K562 (cell line): ENCODE measurements around the gene TMEM151A. TPM values are rescaled to one million over a fixed set of nuclear protein-coding genes. Genes with fewer than 3 reads are reported as not detected.

Experiments used
- ATAC-seq: fragments of 200-7000 bp; cut with Tn5 transposase; 3 replicates; pipeline ENCODE4 v1.9.1; 2020; ENCODE audit warnings: moderate library complexity
- BruUV-seq: library from RNA; stranded (reverse); fragments of 400-500 nt; replicated peaks from 2 replicates; lab custom pipeline; 2021; lab: Mats Ljungman, UMichigan
- CTCF ChIA-PET: fragments of 300-600 bp; formaldehyde crosslinking; extraction: SDS; loops from one replicate; lab custom pipeline; 2021; ENCODE audit warnings: low intra/inter-chr PET ratio; lab: Yijun Ruan, JAX
- POLR2A ChIA-PET: fragments of 300-600, 350-650 bp; sonication (Branson Sonifier 250); formaldehyde crosslinking; extraction: SDS; loops from one replicate; lab custom pipeline; 2021; ENCODE audit warnings: antibody characterized with exemption, inconsistent platforms; lab: Yijun Ruan, JAX
- DNase-seq, 4 experiments: peaks; one replicate each; pipeline versions ENCODE4 v3.0.0 to v3.0.0-alpha.2; 2011 to 2018; ENCODE audit warnings: low spot score in 3 of 4, mixed read lengths in 3 of 4; ENCODE audit errors: extremely low read depth in 1 of 4
- FAIRE-seq: peaks from 2 replicates; lab custom pipeline; 2011; peaks lifted over from hg19 to GRCh38; lab: Jason Lieb, UNC
- H2AFZ ChIP-seq: 2 replicates; pipeline ENCODE4 v1.6.0; 2011; ENCODE audit warnings: low read depth, low read length, control low read depth, inconsistent platforms
- H3K27ac ChIP-seq: fragments of 200-600 bp; 3 replicates; pipeline ENCODE4 v1.8.0; 2011; ENCODE audit warnings: low read depth, mild to moderate bottlenecking, control low read depth, inconsistent platforms, low read length, moderate library complexity, mixed read lengths; ENCODE audit errors: extremely low read depth
- H3K27me3 ChIP-seq, 2 experiments: fragments of 300-600 bp in 1 of 2; 2 replicates in 1 of 2; 3 replicates in 1 of 2; pipeline versions ENCODE4 v1.6.0 to v1.8.0; 2011; ENCODE audit warnings: inconsistent platforms in 2 of 2, low read length in 2 of 2, mild to moderate bottlenecking in 1 of 2, mixed read lengths in 1 of 2, moderate library complexity in 1 of 2; ENCODE audit not compliant: control insufficient read depth in 2 of 2, insufficient read depth in 2 of 2
- H3K36me3 ChIP-seq: fragments of 300-600 bp; 3 replicates; pipeline ENCODE4 v1.8.0; 2011; ENCODE audit warnings: mild to moderate bottlenecking, low read length, inconsistent platforms; ENCODE audit not compliant: control insufficient read depth, insufficient read depth
- H3K4me1 ChIP-seq, 2 experiments: fragments of 200-600 bp in 1 of 2; replicated peaks in 1 of 2; 2 replicates in 1 of 2; 3 replicates in 1 of 2; pipeline versions ENCODE4 v1.5.1 to v1.8.0; 2011; ENCODE audit warnings: inconsistent platforms in 2 of 2, low read length in 2 of 2, mild to moderate bottlenecking in 1 of 2, mixed read lengths in 1 of 2, moderate library complexity in 1 of 2; ENCODE audit not compliant: control insufficient read depth in 2 of 2, insufficient read depth in 2 of 2
- H3K4me2 ChIP-seq: 2 replicates; pipeline ENCODE4 v1.6.1; 2011; ENCODE audit warnings: low read length, control low read depth, inconsistent platforms, mixed read lengths; ENCODE audit not compliant: insufficient read depth
- H3K4me3 ChIP-seq: fragments of 200-600 bp; sonication (generic), shearing (Covaris generic); 2 replicates; pipeline ENCODE4 v1.5.1; 2016; ENCODE audit warnings: control low read depth, inconsistent platforms
- H3K79me2 ChIP-seq: fragments of 200-600 bp; 3 replicates; pipeline ENCODE4 v1.8.0; 2011; ENCODE audit warnings: low read length, inconsistent platforms; ENCODE audit not compliant: control insufficient read depth, insufficient read depth
- H3K9ac ChIP-seq, 2 experiments: 2 replicates each; pipeline versions ENCODE4 v1.6.0 to v1.6.1; 2011; ENCODE audit warnings: low read depth in 2 of 2, low read length in 2 of 2, control low read depth in 1 of 2, inconsistent platforms in 1 of 2, mild to moderate bottlenecking in 1 of 2, mixed read lengths in 1 of 2; ENCODE audit not compliant: insufficient read depth in 1 of 2
- H3K9me1 ChIP-seq: one replicate; pipeline ENCODE4 v1.6.0; 2011; ENCODE audit warnings: inconsistent platforms, mild to moderate bottlenecking, low read length, moderate library complexity; ENCODE audit not compliant: control insufficient read depth, insufficient read depth
- H3K9me3 ChIP-seq: replicated peaks from 2 replicates; pipeline ENCODE4 v1.5.1; 2011; ENCODE audit warnings: low read depth, low read length, inconsistent platforms; ENCODE audit not compliant: control insufficient read depth, insufficient read depth
- H4K20me1 ChIP-seq: replicated peaks from 2 replicates; pipeline ENCODE4 v1.6.1; 2011; ENCODE audit warnings: low read length, inconsistent platforms, mixed read lengths; ENCODE audit not compliant: control insufficient read depth, insufficient read depth
- CTBP1 ChIP-seq: fragments of 450-650 bp; IDR thresholded peaks from 2 replicates; pipeline ENCODE4 v1.6.1; 2016; ENCODE audit warnings: borderline replicate concordance
- JUND ChIP-seq, 2 experiments: IDR thresholded peaks; 2 replicates in 1 of 2; 3 replicates in 1 of 2; pipeline ENCODE4 v1.6.1; 2011; ENCODE audit warnings: borderline replicate concordance in 2 of 2, low read depth in 2 of 2, low read length in 2 of 2, improper control_type of control experiment in 1 of 2, missing biosample characterization in 1 of 2, missing genetic modification characterization in 1 of 2, missing genetic modification reagents in 1 of 2
- MEF2D ChIP-seq: conservative IDR thresholded peaks from 2 replicates; pipeline ENCODE4 v1.6.1; 2016; ENCODE audit warnings: low read depth, missing genetic modification characterization, missing compliant biosample characterization
- PRDM10 ChIP-seq: fragments of 450-650 bp; IDR thresholded peaks from 2 replicates; pipeline ENCODE4 v1.6.1; 2018; ENCODE audit not compliant: partially characterized antibody
- RBM34 ChIP-seq: fragments of 200-400 bp; formaldehyde crosslinking; IDR thresholded peaks from 2 replicates; pipeline ENCODE4 v1.6.1; 2018; ENCODE audit warnings: low read length, borderline replicate concordance; ENCODE audit not compliant: insufficient read depth
- RCOR1 ChIP-seq, 2 experiments: IDR thresholded peaks; 2 replicates each; pipeline ENCODE4 v1.6.1; 2012; ENCODE audit warnings: low read depth in 2 of 2, low read length in 2 of 2, borderline replicate concordance in 1 of 2, improper control_type of control experiment in 1 of 2
- RHOXF2B ChIP-seq: fragments of 250-450 bp; sonication (Bioruptor Pico); conservative IDR thresholded peaks from 2 replicates; pipeline ENCODE4 v1.5.1; 2021
- STAG1 ChIP-seq: sonication (generic); formaldehyde crosslinking; IDR thresholded peaks from 2 replicates; pipeline ENCODE4 v1.5.0; 2020; ENCODE audit warnings: missing genetic modification reagents, borderline replicate concordance
- ZKSCAN8 ChIP-seq: fragments of 200-800 bp; sonication (Bioruptor generic); IDR thresholded peaks from 2 replicates; pipeline ENCODE4 v1.6.1; 2016; ENCODE audit warnings: missing genetic modification characterization, missing compliant biosample characterization
- ZNF263 ChIP-seq: sonication (generic); formaldehyde crosslinking; IDR thresholded peaks from 2 replicates; pipeline ENCODE4 v1.8.0; 2022; ENCODE audit warnings: mild to moderate bottlenecking, missing genetic modification reagents, borderline replicate concordance
- ZNF561 ChIP-seq: fragments of 450-650 bp; formaldehyde crosslinking; conservative IDR thresholded peaks from 2 replicates; pipeline ENCODE4 v1.4.0; 2020; ENCODE audit warnings: mild to moderate bottlenecking, moderate library complexity
- ZNF75A ChIP-seq: fragments of 450-650 bp; formaldehyde crosslinking; IDR thresholded peaks from 2 replicates; pipeline ENCODE4 v1.4.0; 2020; ENCODE audit warnings: mild to moderate bottlenecking
- WGBS: fragments of 100-300 bp; shearing (Covaris generic); methylation state at CpG from one replicate; pipeline ENCODE4 v1.1.6; 2016; ENCODE audit warnings: low coverage, mixed read lengths; ENCODE audit not compliant: insufficient coverage; ENCODE audit errors: missing lambda C conversion rate; 5-methylcytosine and 5-hydroxymethylcytosine counted together
- in situ Hi-C: fragments of 300-500 bp; cut with MboI; formaldehyde crosslinking; loops from 4 replicates; pipeline ENCODE4 v1.15.0; 2018; ENCODE audit warnings: inconsistent platforms, mixed read lengths
- intact Hi-C: fragments of 100-400 bp; cut with micrococcal nuclease; formaldehyde crosslinking; loops from 2 replicates; pipeline ENCODE4 v1.14.2; 2022
- polyA plus RNA-seq, 8 experiments: library from polyadenylated mRNA; depleted of rRNA in 4 of 8; stranded (reverse) in 5 of 8; unstranded in 3 of 8; fragments of >200 nt; fragmentation: Nextera tagmentation in 2 of 8; fragmentation: Illumina TruSeq in 1 of 8; extraction: Ambion mirVana in 2 of 8; extraction: Trizol in 1 of 8; gene quantifications; 2 replicates each; pipeline versions ENCODE4 v1.2.1 to v1.2.3, GENCODE V29; 2011 to 2014; ENCODE audit warnings: inconsistent platforms in 1 of 8, missing spikeins in 1 of 8
- total RNA-seq, 7 experiments: library from RNA; depleted of rRNA in 6 of 7; stranded (reverse); fragments of >200 nt in 6 of 7; fragmentation: Illumina TruSeq in 2 of 7; extraction: Trizol in 2 of 7; gene quantifications; 2 replicates each; pipeline versions ENCODE4 v1.2.1 to v1.2.3, GENCODE V29; 2011 to 2021; ENCODE audit warnings: low replicate concordance in 1 of 7
- TF ChIP-seq, protein P1 (sequence below): IDR thresholded peaks from 2 replicates; pipeline ENCODE4 v1.6.1; 2011; ENCODE audit warnings: borderline replicate concordance, low read depth, mild to moderate bottlenecking, moderate library complexity, low read length; ENCODE audit not compliant: insufficient read depth, poor library complexity, severe bottlenecking
- TF ChIP-seq, protein P2 (sequence below): fragments of 450-650 bp; IDR thresholded peaks from 2 replicates; pipeline ENCODE4 v1.7.0; 2016; ENCODE audit warnings: borderline replicate concordance

TMEM151A gene
- total and polyA plus RNA-seq, 9 of the 15 experiments (the other 6 are each of a cell fraction or from before 2014, with no cell fraction given), result not detected

- intact Hi-C loops, result no loop called here
- no peak for FAIRE-seq
- no peak overlapping the region for H3K4me2 ChIP-seq
- peaks cover 10% of the 10 kb centered on the region; the same call in 1 of the 2 replicates for H4K20me1 ChIP-seq
- WGBS, result 46% methylated on average over 12 of the region's 12 CpGs
- no peak overlapping the region for H3K4me3 ChIP-seq
- no peak overlapping the region for H3K27ac ChIP-seq
- ATAC-seq, result no peak
- CTCF ChIA-PET, result no interaction called here
- no peaks in the 10 kb centered on the region for H3K9me1 ChIP-seq
- peaks cover 15% of the 10 kb centered on the region for H3K79me2 ChIP-seq
- H3K9ac ChIP-seq, result no peak overlapping the region
- H3K4me1 ChIP-seq, result peaks cover 5 to 42% of the 10 kb centered on the region in 2 experiments; a peak in 4 of 5 replicates
- no TSS peak for BruUV-seq
- no peak overlapping the region for H2AFZ ChIP-seq
- H3K27me3 ChIP-seq, result no peaks in the 10 kb centered on the region
- POLR2A ChIA-PET, result interaction anchor here (0.6 kb wide), 1 partner anchor 10 kb away, joined by 3 read pairs; no protein-coding TSS in a partner anchor
- peaks cover 66% of the 10 kb centered on the region; the same call in 2 of the 3 replicates for H3K36me3 ChIP-seq
- H3K9me3 ChIP-seq, result no peaks in the 10 kb centered on the region
- peak; percentile 48 to 68 (median 52) for DNase-seq
- in situ Hi-C loops, result no loop called here
- TF ChIP-seq ZNF263, result no peak
- TF ChIP-seq, protein P1, sequence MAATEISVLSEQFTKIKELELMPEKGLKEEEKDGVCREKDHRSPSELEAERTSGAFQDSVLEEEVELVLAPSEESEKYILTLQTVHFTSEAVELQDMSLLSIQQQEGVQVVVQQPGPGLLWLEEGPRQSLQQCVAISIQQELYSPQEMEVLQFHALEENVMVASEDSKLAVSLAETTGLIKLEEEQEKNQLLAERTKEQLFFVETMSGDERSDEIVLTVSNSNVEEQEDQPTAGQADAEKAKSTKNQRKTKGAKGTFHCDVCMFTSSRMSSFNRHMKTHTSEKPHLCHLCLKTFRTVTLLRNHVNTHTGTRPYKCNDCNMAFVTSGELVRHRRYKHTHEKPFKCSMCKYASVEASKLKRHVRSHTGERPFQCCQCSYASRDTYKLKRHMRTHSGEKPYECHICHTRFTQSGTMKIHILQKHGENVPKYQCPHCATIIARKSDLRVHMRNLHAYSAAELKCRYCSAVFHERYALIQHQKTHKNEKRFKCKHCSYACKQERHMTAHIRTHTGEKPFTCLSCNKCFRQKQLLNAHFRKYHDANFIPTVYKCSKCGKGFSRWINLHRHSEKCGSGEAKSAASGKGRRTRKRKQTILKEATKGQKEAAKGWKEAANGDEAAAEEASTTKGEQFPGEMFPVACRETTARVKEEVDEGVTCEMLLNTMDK, result peak; percentile 77
- TF ChIP-seq RBM34, result no peak
- peak; percentile 38 for TF ChIP-seq PRDM10
- no peak for TF ChIP-seq RHOXF2B (CRISPR knock-in tag)
- TF ChIP-seq MEF2D, result no peak
- 0 out of 2 replicates have a peak, but pooled peaks have one; percentile 16 for TF ChIP-seq CTBP1
- no peak for TF ChIP-seq ZNF561 (CRISPR knock-in tag)
- TF ChIP-seq ZKSCAN8, result no peak
- 0 out of 4 replicates have a peak, but pooled peaks of 1 of the 2 experiments have one; percentile 15 for TF ChIP-seq RCOR1 (IDR thresholded peaks at IDR 0.05; ENCODE audit: borderline replicate concordance in 1 of 2, low read depth in 2 of 2, low read length in 2 of 2)
- no peak for TF ChIP-seq STAG1
- TF ChIP-seq, protein P2, sequence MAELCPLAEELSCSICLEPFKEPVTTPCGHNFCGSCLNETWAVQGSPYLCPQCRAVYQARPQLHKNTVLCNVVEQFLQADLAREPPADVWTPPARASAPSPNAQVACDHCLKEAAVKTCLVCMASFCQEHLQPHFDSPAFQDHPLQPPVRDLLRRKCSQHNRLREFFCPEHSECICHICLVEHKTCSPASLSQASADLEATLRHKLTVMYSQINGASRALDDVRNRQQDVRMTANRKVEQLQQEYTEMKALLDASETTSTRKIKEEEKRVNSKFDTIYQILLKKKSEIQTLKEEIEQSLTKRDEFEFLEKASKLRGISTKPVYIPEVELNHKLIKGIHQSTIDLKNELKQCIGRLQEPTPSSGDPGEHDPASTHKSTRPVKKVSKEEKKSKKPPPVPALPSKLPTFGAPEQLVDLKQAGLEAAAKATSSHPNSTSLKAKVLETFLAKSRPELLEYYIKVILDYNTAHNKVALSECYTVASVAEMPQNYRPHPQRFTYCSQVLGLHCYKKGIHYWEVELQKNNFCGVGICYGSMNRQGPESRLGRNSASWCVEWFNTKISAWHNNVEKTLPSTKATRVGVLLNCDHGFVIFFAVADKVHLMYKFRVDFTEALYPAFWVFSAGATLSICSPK, result 0 out of 2 replicates have a peak, but pooled peaks have one; percentile 44
- 0 out of 2 replicates have a peak, but pooled peaks have one; percentile 24 for TF ChIP-seq JUND (IDR thresholded peaks at IDR 0.05; ENCODE audit: borderline replicate concordance, low read depth, low read length)
- TF ChIP-seq JUND (tag; IDR thresholded peaks at IDR 0.05; ENCODE audit: borderline replicate concordance, low read depth, low read length), result no peak
- no peak for TF ChIP-seq ZNF75A (CRISPR knock-in tag)
Observed at GRCh38 chr11:66264914-66265313, 26.8 kb upstream of the TMEM151A start.
